ENCODE data around the gene OR14J1.
"Not testable (repeated sequence)": the region's sequence is repeated elsewhere in the genome, so short reads cannot be mapped to it uniquely, and the experiment has no call there.

Gene OR14J1

GRCh38 chr6:29295623-29296022 lies 5.9 kb upstream of the OR14J1 start:
- no peak for FAIRE-seq
- no peak for DNase-seq (ENCODE audit: insufficient read length, low spot score)
- no peak for TF ChIP-seq CTCF (IDR thresholded peaks at IDR 0.05; ENCODE audit: insufficient read depth, missing control alignments)

- no peak for FAIRE-seq
- no peak for DNase-seq (ENCODE audit: insufficient read length, low spot score)
- TF ChIP-seq CTCF (IDR thresholded peaks at IDR 0.05; ENCODE audit: insufficient read depth, missing control alignments) = no peak
These were observed 18.4 kb downstream of the OR14J1 start for GRCh38 chr6:29319931-29320330.

- FAIRE-seq; DNase-seq (ENCODE audit: insufficient read length, low spot score): not testable (repeated sequence)
These were observed 21.8 kb downstream of the OR14J1 start for GRCh38 chr6:29323332-29323731.

GRCh38 chr6:29325777-29326176 lies 24.3 kb downstream of the OR14J1 start:
- no peak for TF ChIP-seq CTCF (IDR thresholded peaks at IDR 0.05; ENCODE audit: insufficient read depth, missing control alignments)
- FAIRE-seq = no peak
- DNase-seq (ENCODE audit: insufficient read length, low spot score) = no peak

GRCh38 chr6:29332676-29333075 lies 31.2 kb downstream of the OR14J1 start:
- TF ChIP-seq CTCF (IDR thresholded peaks at IDR 0.05; ENCODE audit: insufficient read depth, missing control alignments) = no peak
- no peak for DNase-seq (ENCODE audit: insufficient read length, low spot score)
- FAIRE-seq = no peak

GRCh38 chr6:29336269-29336668 lies 34.8 kb downstream of the OR14J1 start:
- FAIRE-seq = no peak
- TF ChIP-seq CTCF (IDR thresholded peaks at IDR 0.05; ENCODE audit: insufficient read depth, missing control alignments) = no peak
- no peak for DNase-seq (ENCODE audit: insufficient read length, low spot score)

- no peak for FAIRE-seq
- no peak for TF ChIP-seq CTCF (IDR thresholded peaks at IDR 0.05; ENCODE audit: insufficient read depth, missing control alignments)
- no peak for DNase-seq (ENCODE audit: insufficient read length, low spot score)
These were observed 43.9 kb downstream of the OR14J1 start for GRCh38 chr6:29345380-29345779.

- not testable (repeated sequence) for FAIRE-seq; DNase-seq (ENCODE audit: insufficient read length, low spot score)
These were observed 47.8 kb downstream of the OR14J1 start for GRCh38 chr6:29349348-29349747.
